K562 (cell line): ENCODE data around the gene LIN28B. TPM values are rescaled to one million over a fixed set of nuclear protein-coding genes. Genes with fewer than 3 reads are reported as not detected.

ENCODE experiments used
- CHAMP1 ChIP-seq: fragments of 450-650 bp; IDR thresholded peaks from 2 replicates; pipeline ENCODE4 v1.6.1; 2016; ENCODE audit warnings: mild to moderate bottlenecking
- EHMT2 ChIP-seq: fragments of 450-650 bp; IDR thresholded peaks from 2 replicates; pipeline ENCODE4 v1.6.1; 2018; ENCODE audit warnings: antibody characterized with exemption
- MIER1 ChIP-seq: fragments of 450-650 bp; IDR thresholded peaks from 2 replicates; pipeline ENCODE4 v1.6.1; 2016; ENCODE audit warnings: antibody characterized with exemption, mild to moderate bottlenecking, low read depth
- RCOR1 ChIP-seq, 2 experiments: IDR thresholded peaks; 2 replicates each; pipeline ENCODE4 v1.6.1; 2012; ENCODE audit warnings: low read depth in 2 of 2, low read length in 2 of 2, borderline replicate concordance in 1 of 2, improper control_type of control experiment in 1 of 2
- REST ChIP-seq, 2 experiments: fragments of 450-650 bp; formaldehyde crosslinking in 1 of 2; IDR thresholded peaks; 2 replicates each; pipeline versions ENCODE4 v1.4.0 to v1.6.1; 2014 to 2020; ENCODE audit warnings: mild to moderate bottlenecking in 2 of 2, borderline replicate concordance in 1 of 2, low read depth in 1 of 2
- SMAD4 ChIP-seq: fragments of 250-450 bp; sonication (Bioruptor Pico); conservative IDR thresholded peaks from 2 replicates; pipeline ENCODE4 v1.8.0; 2021; ENCODE audit warnings: inconsistent platforms, mild to moderate bottlenecking, moderate library complexity
- SMC3 ChIP-seq: conservative IDR thresholded peaks from 2 replicates; pipeline ENCODE4 v1.6.1; 2011; ENCODE audit warnings: low read depth, low read length, improper control_type of control experiment; ENCODE audit not compliant: insufficient read depth
- SP2 ChIP-seq: IDR thresholded peaks from 2 replicates; pipeline ENCODE4 v1.6.1; 2011; ENCODE audit warnings: mild to moderate bottlenecking, low read depth, low read length, moderate library complexity; ENCODE audit not compliant: poor library complexity, severe bottlenecking; ENCODE audit errors: extremely low read depth
- TEAD1 ChIP-seq, 2 experiments: fragments of 450-650 bp in 1 of 2; sonication (generic) in 1 of 2; formaldehyde crosslinking; IDR thresholded peaks; 2 replicates each; pipeline versions ENCODE4 v1.4.0 to v1.8.0; 2020 to 2022; ENCODE audit warnings: mild to moderate bottlenecking in 2 of 2, missing genetic modification reagents in 1 of 2
- ZNF24 ChIP-seq: fragments of 450-650 bp; IDR thresholded peaks from 2 replicates; pipeline ENCODE4 v1.6.1; 2016
- ZNF3 ChIP-seq: fragments of 250-450 bp; sonication (Bioruptor Pico); IDR thresholded peaks from 2 replicates; pipeline ENCODE4 v1.5.0; 2021; ENCODE audit warnings: mild to moderate bottlenecking, moderate library complexity
- ZNF766 ChIP-seq: fragments of 200-800 bp; sonication (Bioruptor generic); conservative IDR thresholded peaks from 2 replicates; pipeline ENCODE4 v1.6.1; 2016; ENCODE audit warnings: missing genetic modification characterization, missing compliant biosample characterization
- polyA plus RNA-seq, 8 experiments: library from polyadenylated mRNA; depleted of rRNA in 4 of 8; stranded (reverse) in 5 of 8; unstranded in 3 of 8; fragments of >200 nt; fragmentation: Nextera tagmentation in 2 of 8; fragmentation: Illumina TruSeq in 1 of 8; extraction: Ambion mirVana in 2 of 8; extraction: Trizol in 1 of 8; gene quantifications; 2 replicates each; pipeline versions ENCODE4 v1.2.1 to v1.2.3, GENCODE V29; 2011 to 2014; ENCODE audit warnings: inconsistent platforms in 1 of 8, missing spikeins in 1 of 8
- total RNA-seq, 7 experiments: library from RNA; depleted of rRNA in 6 of 7; stranded (reverse); fragments of >200 nt in 6 of 7; fragmentation: Illumina TruSeq in 2 of 7; extraction: Trizol in 2 of 7; gene quantifications; 2 replicates each; pipeline versions ENCODE4 v1.2.1 to v1.2.3, GENCODE V29; 2011 to 2021; ENCODE audit warnings: low replicate concordance in 1 of 7
- TF ChIP-seq, protein P1 (sequence below), 2 experiments: fragments of 450-650 bp; IDR thresholded peaks; 2 replicates each; pipeline ENCODE4 v1.6.1; 2018; ENCODE audit warnings: mild to moderate bottlenecking in 2 of 2, low read depth in 1 of 2; ENCODE audit not compliant: partially characterized antibody in 2 of 2

Gene LIN28B
- total and polyA plus RNA-seq, 9 of the 15 experiments (the other 6 are each of a cell fraction or from before 2014, with no cell fraction given): 20.9 to 77.3 (median 42.1) TPM

GRCh38 chr6:104943781-104944180, 13.1 kb upstream of the LIN28B start (continued):
- TF ChIP-seq REST (IDR thresholded peaks at IDR 0.05; ENCODE audit: borderline replicate concordance) (peak; percentile 99), REST (CRISPR knock-in tag; IDR thresholded peaks at IDR 0.05; ENCODE audit: low read depth) (peak; percentile 94), EHMT2 (peak; percentile 98), SP2 (no peak), SMC3 (no peak), ZNF3 (CRISPR knock-in tag) (no peak), SMAD4 (CRISPR knock-in tag) (0 out of 2 replicates have a peak, but pooled peaks have one; percentile 32), RCOR1 (IDR thresholded peaks at IDR 0.05; ENCODE audit: borderline replicate concordance in 1 of 2, low read depth in 2 of 2, low read length in 2 of 2) (peak in 1 of 2 experiments; percentile 80; a peak in 2 of 4 replicates), ZNF766 (CRISPR knock-in tag) (0 out of 2 replicates have a peak, but pooled peaks have one; percentile 36), ZNF24 (0 out of 2 replicates have a peak, but pooled peaks have one; percentile 54), CHAMP1 (peak; percentile 73; the same call in 1 of the 2 replicates), TEAD1 (CRISPR knock-in tag; IDR thresholded peaks at IDR 0.05) (no peak), MIER1 (peak; percentile 94)
- TF ChIP-seq, protein P1, sequence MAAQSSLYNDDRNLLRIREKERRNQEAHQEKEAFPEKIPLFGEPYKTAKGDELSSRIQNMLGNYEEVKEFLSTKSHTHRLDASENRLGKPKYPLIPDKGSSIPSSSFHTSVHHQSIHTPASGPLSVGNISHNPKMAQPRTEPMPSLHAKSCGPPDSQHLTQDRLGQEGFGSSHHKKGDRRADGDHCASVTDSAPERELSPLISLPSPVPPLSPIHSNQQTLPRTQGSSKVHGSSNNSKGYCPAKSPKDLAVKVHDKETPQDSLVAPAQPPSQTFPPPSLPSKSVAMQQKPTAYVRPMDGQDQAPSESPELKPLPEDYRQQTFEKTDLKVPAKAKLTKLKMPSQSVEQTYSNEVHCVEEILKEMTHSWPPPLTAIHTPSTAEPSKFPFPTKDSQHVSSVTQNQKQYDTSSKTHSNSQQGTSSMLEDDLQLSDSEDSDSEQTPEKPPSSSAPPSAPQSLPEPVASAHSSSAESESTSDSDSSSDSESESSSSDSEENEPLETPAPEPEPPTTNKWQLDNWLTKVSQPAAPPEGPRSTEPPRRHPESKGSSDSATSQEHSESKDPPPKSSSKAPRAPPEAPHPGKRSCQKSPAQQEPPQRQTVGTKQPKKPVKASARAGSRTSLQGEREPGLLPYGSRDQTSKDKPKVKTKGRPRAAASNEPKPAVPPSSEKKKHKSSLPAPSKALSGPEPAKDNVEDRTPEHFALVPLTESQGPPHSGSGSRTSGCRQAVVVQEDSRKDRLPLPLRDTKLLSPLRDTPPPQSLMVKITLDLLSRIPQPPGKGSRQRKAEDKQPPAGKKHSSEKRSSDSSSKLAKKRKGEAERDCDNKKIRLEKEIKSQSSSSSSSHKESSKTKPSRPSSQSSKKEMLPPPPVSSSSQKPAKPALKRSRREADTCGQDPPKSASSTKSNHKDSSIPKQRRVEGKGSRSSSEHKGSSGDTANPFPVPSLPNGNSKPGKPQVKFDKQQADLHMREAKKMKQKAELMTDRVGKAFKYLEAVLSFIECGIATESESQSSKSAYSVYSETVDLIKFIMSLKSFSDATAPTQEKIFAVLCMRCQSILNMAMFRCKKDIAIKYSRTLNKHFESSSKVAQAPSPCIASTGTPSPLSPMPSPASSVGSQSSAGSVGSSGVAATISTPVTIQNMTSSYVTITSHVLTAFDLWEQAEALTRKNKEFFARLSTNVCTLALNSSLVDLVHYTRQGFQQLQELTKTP (IDR thresholded peaks at IDR 0.05; ENCODE audit: low read depth in 1 of 2, partially characterized antibody in 2 of 2): peak in 1 of 2 experiments; percentile 91
